Effector memory CD8-positive, alpha-beta T cell (primary cell): ENCODE results near the gene CFAP20DC.
"Not testable (repeated sequence)": the region's sequence is repeated elsewhere in the genome, so short reads cannot be mapped to it uniquely, and the experiment has no call there.

ENCODE experiments used
- ATAC-seq: fragments of 150-1000 bp; cut with Tn5 transposase; replicated peaks from 2 replicates; pipeline ENCODE4 v1.10.0; 2021; ENCODE audit warnings: mild to moderate bottlenecking, moderate library complexity
- DNase-seq, 3 experiments: peaks; one replicate each; pipeline ENCODE4 v3.0.0; 2021
- H3K27ac Mint-ChIP-seq, 2 donors: one replicate each; pipeline ENCODE4 v1.8.0; 2022; ENCODE audit warnings: mild to moderate bottlenecking in 2 of 2, mixed read lengths in 2 of 2, moderate library complexity in 2 of 2
- H3K27me3 Mint-ChIP-seq, 2 donors: one replicate each; pipeline ENCODE4 v1.8.0; 2022; ENCODE audit warnings: mixed read lengths in 2 of 2
- H3K36me3 Mint-ChIP-seq: one replicate; pipeline ENCODE4 v1.8.0; 2022; ENCODE audit warnings: mild to moderate bottlenecking, moderate library complexity, mixed read lengths; ENCODE audit not compliant: insufficient read depth
- H3K4me1 Mint-ChIP-seq, 2 donors: one replicate each; pipeline ENCODE4 v1.8.0; 2022; ENCODE audit warnings: low read depth in 2 of 2, mixed read lengths in 2 of 2
- H3K4me3 Mint-ChIP-seq, 2 donors: one replicate each; pipeline ENCODE4 v1.8.0; 2022; ENCODE audit warnings: mild to moderate bottlenecking in 2 of 2, mixed read lengths in 2 of 2, moderate library complexity in 2 of 2
- H3K9me3 Mint-ChIP-seq, 2 donors: one replicate each; pipeline ENCODE4 v1.8.0; 2022; ENCODE audit warnings: mixed read lengths in 2 of 2

The CFAP20DC gene

GRCh38 chr3:58867621-58868020, 182.2 kb downstream of the CFAP20DC start:
- ATAC-seq (no peak), DNase-seq (no peak)
- no peaks in the 10 kb centered on the region for H3K4me1 Mint-ChIP-seq
- no peaks in the 10 kb centered on the region for H3K27me3 Mint-ChIP-seq
- no peaks in the 10 kb centered on the region for H3K9me3 Mint-ChIP-seq
- no peak overlapping the region for H3K27ac Mint-ChIP-seq
- H3K4me3 Mint-ChIP-seq, result no peak overlapping the region
- no peaks in the 10 kb centered on the region for H3K36me3 Mint-ChIP-seq

- no peak overlapping the region for H3K4me3 Mint-ChIP-seq
- H3K36me3 Mint-ChIP-seq, result no peaks in the 10 kb centered on the region
- no peaks in the 10 kb centered on the region for H3K9me3 Mint-ChIP-seq
- no peak overlapping the region for H3K27ac Mint-ChIP-seq
- no peaks in the 10 kb centered on the region for H3K27me3 Mint-ChIP-seq
- DNase-seq (no peak), ATAC-seq (no peak)
- H3K4me1 Mint-ChIP-seq, result no peaks in the 10 kb centered on the region
Observed at GRCh38 chr3:58866079-58866478, 183.7 kb downstream of the CFAP20DC start.

DNA sequence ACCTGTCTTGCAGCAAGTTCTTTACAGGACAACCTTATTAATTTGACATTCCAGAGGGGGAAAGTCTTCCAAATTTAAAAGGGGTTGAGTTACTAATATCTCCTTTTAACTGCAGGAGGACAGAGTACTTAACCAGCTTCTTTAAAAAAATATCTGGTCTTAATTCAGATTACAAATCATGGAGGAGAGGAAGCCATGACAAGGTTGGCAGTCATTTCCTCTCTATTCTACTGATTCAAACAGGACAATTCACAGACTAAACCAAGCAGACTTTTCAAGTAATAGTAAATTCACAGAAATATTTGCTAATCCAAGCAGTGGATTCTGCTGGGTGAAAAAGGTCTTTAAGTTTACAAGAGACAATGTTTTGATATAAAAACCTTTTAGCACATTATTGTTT, 185.3 kb downstream of the CFAP20DC start:
- Mint-ChIP-seq H3K9me3 (no peaks in the 10 kb centered on the region), H3K4me3 (no peak overlapping the region), H3K4me1 (no peaks in the 10 kb centered on the region), H3K27me3 (no peaks in the 10 kb centered on the region), H3K27ac (no peak overlapping the region), H3K36me3 (no peaks in the 10 kb centered on the region)
- DNase-seq (no peak), ATAC-seq (no peak)

DNA sequence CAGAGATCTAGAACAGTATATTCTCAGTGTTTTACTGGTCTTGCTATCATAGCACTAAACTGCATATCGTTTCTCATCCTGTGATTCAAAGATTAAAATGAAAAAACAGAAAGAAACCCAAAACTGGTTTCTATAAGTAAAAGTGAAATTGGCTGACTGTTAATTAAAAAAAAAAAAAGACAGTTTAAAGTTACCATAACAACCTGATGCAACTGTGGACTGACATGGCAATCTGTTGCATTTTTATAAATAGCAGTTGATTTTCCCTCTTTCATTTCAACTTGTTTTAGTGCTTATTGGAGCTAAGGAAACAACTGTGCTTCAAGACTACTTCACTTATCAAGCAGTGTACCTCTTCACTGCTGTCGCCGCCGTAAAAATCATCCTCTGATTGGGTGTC, 186.6 kb downstream of the CFAP20DC start:
- Mint-ChIP-seq H3K4me1 (no peaks in the 10 kb centered on the region), H3K9me3 (no peaks in the 10 kb centered on the region), H3K27ac (no peak overlapping the region), H3K27me3 (no peaks in the 10 kb centered on the region), H3K4me3 (no peak overlapping the region), H3K36me3 (no peaks in the 10 kb centered on the region)
- no peak for ATAC-seq
- DNase-seq, result no peak

- Mint-ChIP-seq H3K4me3 (no peak overlapping the region), H3K27me3 (no peaks in the 10 kb centered on the region), H3K36me3 (no peaks in the 10 kb centered on the region), H3K9me3 (no peaks in the 10 kb centered on the region), H3K4me1 (no peaks in the 10 kb centered on the region), H3K27ac (no peak overlapping the region)
- ATAC-seq (no peak), DNase-seq (no peak)
Observed at GRCh38 chr3:58861551-58861950, 188.3 kb downstream of the CFAP20DC start.

- no peaks in the 10 kb centered on the region for H3K4me1 Mint-ChIP-seq
- no peak overlapping the region for H3K4me3 Mint-ChIP-seq
- H3K27ac Mint-ChIP-seq, result no peak overlapping the region
- DNase-seq (no peak), ATAC-seq (no peak)
- no peaks in the 10 kb centered on the region for H3K9me3 Mint-ChIP-seq
- no peaks in the 10 kb centered on the region for H3K27me3 Mint-ChIP-seq
- H3K36me3 Mint-ChIP-seq, result no peaks in the 10 kb centered on the region
Observed at GRCh38 chr3:58858126-58858525, 191.7 kb downstream of the CFAP20DC start.

GRCh38 chr3:58857402-58857801, 192.4 kb downstream of the CFAP20DC start:
- ATAC-seq (no peak), DNase-seq (no peak)
- Mint-ChIP-seq H3K27me3 (no peaks in the 10 kb centered on the region), H3K9me3 (no peaks in the 10 kb centered on the region), H3K4me3 (no peak overlapping the region), H3K36me3 (no peaks in the 10 kb centered on the region), H3K27ac (no peak overlapping the region), H3K4me1 (no peaks in the 10 kb centered on the region)

GRCh38 chr3:58848826-58849225, 201.0 kb downstream of the CFAP20DC start:
- no peaks in the 10 kb centered on the region for H3K36me3 Mint-ChIP-seq
- no peaks in the 10 kb centered on the region for H3K4me1 Mint-ChIP-seq
- H3K4me3 Mint-ChIP-seq, result no peak overlapping the region
- H3K9me3 Mint-ChIP-seq, result peaks cover 0 to 4% of the 10 kb centered on the region in 2 donors
- DNase-seq (no peak), ATAC-seq (no peak)
- H3K27me3 Mint-ChIP-seq, result no peaks in the 10 kb centered on the region
- H3K27ac Mint-ChIP-seq, result no peak overlapping the region

DNA sequence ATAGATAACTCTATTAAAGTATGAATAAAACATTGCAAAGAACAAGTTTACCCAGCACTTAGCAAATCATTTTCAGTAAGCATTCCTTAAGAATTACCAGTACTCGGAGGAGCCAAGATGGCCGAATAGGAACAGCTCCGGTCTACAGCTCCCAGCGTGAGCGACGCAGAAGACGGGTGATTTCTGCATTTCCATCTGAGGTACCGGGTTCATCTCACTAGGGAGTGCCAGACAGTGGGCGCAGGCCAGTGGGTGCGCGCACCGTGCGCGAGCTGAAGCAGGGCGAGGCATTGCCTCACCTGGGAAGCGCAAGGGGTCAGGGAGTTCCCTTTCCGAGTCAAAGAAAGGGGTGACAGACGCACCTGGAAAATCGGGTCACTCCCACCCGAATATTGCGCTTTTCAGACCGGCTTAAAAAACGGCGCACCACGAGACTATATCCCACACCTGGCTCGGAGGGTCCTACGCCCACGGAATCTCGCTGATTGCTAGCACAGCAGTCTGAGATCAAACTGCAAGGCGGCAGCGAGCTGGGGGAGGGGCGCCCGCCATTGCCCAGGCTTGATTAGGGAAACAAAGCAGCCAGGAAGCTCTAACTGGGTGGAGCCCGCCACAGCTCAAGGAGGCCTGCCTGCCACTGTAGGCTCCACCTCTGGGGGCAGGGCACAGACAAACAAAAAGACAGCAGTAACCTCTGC, 207.6 kb downstream of the CFAP20DC start:
- not testable (repeated sequence) for H3K4me1 Mint-ChIP-seq, ATAC-seq, H3K9me3 Mint-ChIP-seq, H3K27me3 Mint-ChIP-seq, DNase-seq, H3K27ac Mint-ChIP-seq, H3K4me3 Mint-ChIP-seq, H3K36me3 Mint-ChIP-seq

DNA sequence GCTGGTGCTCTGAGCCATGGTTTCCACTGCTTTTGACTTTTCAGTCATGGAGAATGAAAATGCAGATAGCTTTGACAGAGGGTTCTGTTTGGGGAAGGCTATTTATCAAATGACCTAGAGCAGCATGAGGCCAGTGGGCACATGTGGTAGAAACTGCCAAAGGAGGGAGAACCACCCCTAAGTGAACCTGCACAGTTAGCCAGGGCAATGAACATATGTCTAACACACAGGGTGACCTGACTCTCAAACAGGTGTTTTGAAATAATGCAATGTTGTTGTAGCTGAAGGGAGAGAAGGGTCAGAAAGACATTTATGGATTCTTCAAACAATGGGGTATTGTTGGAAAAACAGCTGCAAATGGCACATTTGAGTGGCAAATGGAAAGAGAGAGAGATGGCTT, 208.9 kb downstream of the CFAP20DC start:
- Mint-ChIP-seq H3K36me3 (no peaks in the 10 kb centered on the region), H3K4me1 (no peaks in the 10 kb centered on the region), H3K9me3 (no peaks in the 10 kb centered on the region), H3K27ac (no peak overlapping the region), H3K4me3 (no peak overlapping the region), H3K27me3 (no peaks in the 10 kb centered on the region)
- ATAC-seq (no peak), DNase-seq (no peak)

DNA sequence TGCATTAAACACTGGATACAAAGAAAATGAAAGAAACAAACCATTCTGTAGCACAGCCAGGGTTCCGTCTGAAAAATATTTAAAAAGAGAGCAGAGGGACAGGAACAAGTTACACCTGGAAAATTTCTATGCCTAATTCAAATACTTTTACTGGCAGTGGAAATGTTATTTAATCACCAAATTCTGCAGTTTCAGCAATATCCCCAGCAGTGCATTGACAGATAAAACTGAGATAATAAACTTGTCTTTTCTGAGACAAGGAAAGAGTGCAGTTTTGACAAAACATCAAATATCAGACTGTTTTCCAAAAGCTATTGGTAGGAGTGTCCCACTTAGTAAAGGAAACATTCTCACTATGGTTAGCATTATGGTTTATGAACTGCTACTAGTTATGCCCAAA, 209.9 kb downstream of the CFAP20DC start:
- Mint-ChIP-seq H3K9me3 (no peaks in the 10 kb centered on the region), H3K27me3 (no peaks in the 10 kb centered on the region), H3K36me3 (no peaks in the 10 kb centered on the region), H3K27ac (no peak overlapping the region), H3K4me3 (no peak overlapping the region), H3K4me1 (no peaks in the 10 kb centered on the region)
- ATAC-seq, result no peak
- no peak for DNase-seq

DNA sequence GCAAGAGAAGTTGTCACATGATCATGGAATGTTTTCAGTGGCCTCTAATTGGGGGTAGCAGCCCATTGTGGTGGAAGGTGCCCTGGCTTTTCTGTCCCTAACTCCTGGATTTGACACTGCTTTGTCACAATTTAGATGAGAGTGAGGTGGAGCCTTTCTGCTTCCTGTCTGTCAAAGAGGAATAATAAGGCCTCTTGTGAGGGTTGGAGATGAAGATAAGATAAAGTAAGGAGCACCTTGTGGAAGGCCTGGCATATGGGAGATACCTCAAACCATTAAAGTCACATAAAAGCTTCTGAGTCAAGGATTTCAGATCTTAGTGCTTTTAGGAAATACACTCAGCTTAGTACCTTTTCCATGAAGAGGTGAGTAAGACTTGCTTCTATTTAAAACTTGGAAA, 210.6 kb downstream of the CFAP20DC start:
- no peak overlapping the region for H3K4me3 Mint-ChIP-seq
- no peaks in the 10 kb centered on the region for H3K4me1 Mint-ChIP-seq
- H3K9me3 Mint-ChIP-seq, result no peaks in the 10 kb centered on the region
- DNase-seq (no peak), ATAC-seq (no peak)
- no peaks in the 10 kb centered on the region for H3K27me3 Mint-ChIP-seq
- H3K36me3 Mint-ChIP-seq, result no peaks in the 10 kb centered on the region
- H3K27ac Mint-ChIP-seq, result no peak overlapping the region

GRCh38 chr3:58837856-58838255, 212.0 kb downstream of the CFAP20DC start:
- Mint-ChIP-seq H3K4me3 (no peak overlapping the region), H3K27ac (no peak overlapping the region), H3K4me1 (no peaks in the 10 kb centered on the region), H3K36me3 (no peaks in the 10 kb centered on the region), H3K27me3 (no peaks in the 10 kb centered on the region), H3K9me3 (no peaks in the 10 kb centered on the region)
- no peak for ATAC-seq
- no peak for DNase-seq

DNA sequence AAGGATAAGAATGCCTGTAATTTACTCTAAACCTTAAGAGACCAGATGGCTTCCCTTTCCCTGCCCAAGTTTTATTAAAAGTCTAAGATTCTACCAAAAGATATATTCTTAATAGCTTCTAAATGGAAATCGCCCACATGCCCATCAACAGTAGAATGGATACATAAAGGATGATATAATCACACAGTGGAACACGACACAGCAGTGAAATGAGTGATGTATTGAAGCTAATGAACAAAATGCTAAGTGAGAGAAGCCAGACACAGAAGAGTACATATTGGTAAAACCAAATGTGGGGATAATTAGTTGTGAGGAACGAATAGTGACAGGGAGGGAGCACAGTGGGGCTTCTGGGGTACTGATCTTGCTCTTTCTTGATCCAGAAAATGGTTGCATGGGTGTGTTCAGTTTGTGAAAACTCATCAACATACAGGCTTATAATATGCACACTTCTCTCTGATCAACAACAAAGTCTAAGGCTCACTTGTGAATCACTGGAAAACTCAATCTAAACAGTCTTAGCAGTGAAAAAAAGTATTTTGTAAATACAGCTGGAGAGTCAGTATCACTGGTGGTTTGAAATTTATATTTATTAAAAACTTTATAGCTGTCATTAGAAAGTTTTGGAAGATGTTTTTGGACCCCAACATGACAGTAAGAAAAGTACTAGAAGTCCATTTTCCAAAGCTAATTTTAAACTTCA, 212.5 kb downstream of the CFAP20DC start:
- ATAC-seq (no peak), DNase-seq (no peak)
- no peaks in the 10 kb centered on the region for H3K9me3 Mint-ChIP-seq
- H3K27ac Mint-ChIP-seq, result no peak overlapping the region
- no peak overlapping the region for H3K4me3 Mint-ChIP-seq
- H3K4me1 Mint-ChIP-seq, result no peaks in the 10 kb centered on the region
- no peaks in the 10 kb centered on the region for H3K36me3 Mint-ChIP-seq
- no peaks in the 10 kb centered on the region for H3K27me3 Mint-ChIP-seq
